ENCODE data around the gene EXO1. TPM values are rescaled to one million over a fixed set of nuclear protein-coding genes. Genes with fewer than 3 reads are reported as not detected.

Gene EXO1
- total and polyA plus RNA-seq, 9 of the 15 experiments (the other 6 are each of a cell fraction or from before 2014, with no cell fraction given) = 36.0 to 125 (median 83.9) TPM

- peak; percentile 68 for TF ChIP-seq TAF9B (IDR thresholded peaks at IDR 0.05; ENCODE audit: partially characterized antibody)
- 0 out of 2 replicates have a peak, but pooled peaks have one; percentile 16 for TF ChIP-seq ZNF766 (CRISPR knock-in tag; conservative IDR thresholded peaks at IDR 0.05)
- peak; percentile 92 for TF ChIP-seq DIDO1 (tag; IDR thresholded peaks at IDR 0.05; ENCODE audit: low read depth)
- TF ChIP-seq PHF20 (IDR thresholded peaks at IDR 0.05; ENCODE audit: partially characterized antibody) = peak; percentile 95
- TF ChIP-seq CC2D1A (IDR thresholded peaks at IDR 0.05) = peak; percentile 32; the same call in 1 of the 2 replicates
- no peak for TF ChIP-seq BCL6 (CRISPR knock-in tag; IDR thresholded peaks at IDR 0.05)
- no peak for TF ChIP-seq ZNF717 (CRISPR knock-in tag; IDR thresholded peaks at IDR 0.05)
- TF ChIP-seq NCOA1 (IDR thresholded peaks at IDR 0.05; ENCODE audit: low read depth) = peak; percentile 86
- TF ChIP-seq TBL1XR1 (IDR thresholded peaks at IDR 0.05; ENCODE audit: low read length in 2 of 2) = peak in 1 of 2 experiments; percentile 44; a peak in 1 of 4 replicates
- peak; percentile 51; the same call in 1 of the 2 replicates for TF ChIP-seq GTF2E2 (tag; IDR thresholded peaks at IDR 0.05)
- 0 out of 2 replicates have a peak, but pooled peaks have one; percentile 16 for TF ChIP-seq L3MBTL2 (IDR thresholded peaks at IDR 0.05)
- TF ChIP-seq GABPB1 (CRISPR knock-in tag; IDR thresholded peaks at IDR 0.05) = peak; percentile 91
- peak; percentile 73 for TF ChIP-seq ZFX (CRISPR knock-in tag; IDR thresholded peaks at IDR 0.05)
- peak; percentile 80; the same call in 1 of the 2 replicates for TF ChIP-seq BRD4 (IDR thresholded peaks at IDR 0.05)
- no peak for TF ChIP-seq ZNF282 (CRISPR knock-in tag; IDR thresholded peaks at IDR 0.05)
- no peak for TF ChIP-seq MCM7 (IDR thresholded peaks at IDR 0.05)
- no peak for TF ChIP-seq ZNF133 (CRISPR knock-in tag; IDR thresholded peaks at IDR 0.05)
- TF ChIP-seq CBX2 (IDR thresholded peaks at IDR 0.05; ENCODE audit: insufficient read depth, low read length, poor library complexity, severe bottlenecking) = no peak
- peak; percentile 67; the same call in 1 of the 2 replicates for TF ChIP-seq CHAMP1 (IDR thresholded peaks at IDR 0.05)
- TF ChIP-seq HDAC8 (tag; IDR thresholded peaks at IDR 0.05) = 0 out of 2 replicates have a peak, but pooled peaks have one; percentile 50
- peak; percentile 61 for TF ChIP-seq RBM39 (optimal IDR thresholded peaks at IDR 0.05; ENCODE audit: low read depth, low read length)
- TF ChIP-seq XRCC5 (IDR thresholded peaks at IDR 0.05; ENCODE audit: low read depth, low read length) = 0 out of 2 replicates have a peak, but pooled peaks have one; percentile 35
- peak; percentile 72 for TF ChIP-seq TAF1 (IDR thresholded peaks at IDR 0.05; ENCODE audit: control insufficient read depth, extremely low read depth, insufficient read depth, low read length, severe bottlenecking)
- TF ChIP-seq, protein P1, sequence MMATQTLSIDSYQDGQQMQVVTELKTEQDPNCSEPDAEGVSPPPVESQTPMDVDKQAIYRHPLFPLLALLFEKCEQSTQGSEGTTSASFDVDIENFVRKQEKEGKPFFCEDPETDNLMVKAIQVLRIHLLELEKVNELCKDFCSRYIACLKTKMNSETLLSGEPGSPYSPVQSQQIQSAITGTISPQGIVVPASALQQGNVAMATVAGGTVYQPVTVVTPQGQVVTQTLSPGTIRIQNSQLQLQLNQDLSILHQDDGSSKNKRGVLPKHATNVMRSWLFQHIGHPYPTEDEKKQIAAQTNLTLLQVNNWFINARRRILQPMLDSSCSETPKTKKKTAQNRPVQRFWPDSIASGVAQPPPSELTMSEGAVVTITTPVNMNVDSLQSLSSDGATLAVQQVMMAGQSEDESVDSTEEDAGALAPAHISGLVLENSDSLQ (IDR thresholded peaks at IDR 0.05) = peak; percentile 65
- TF ChIP-seq MAFF (IDR thresholded peaks at IDR 0.05; ENCODE audit: low read length) = no peak
- TF ChIP-seq TAF7 (tag; IDR thresholded peaks at IDR 0.05) = 0 out of 2 replicates have a peak, but pooled peaks have one; percentile 54
Measured at GRCh38 chr1:241823925-241824324, 24.1 kb upstream of the EXO1 start (continued).
